Skeletal muscle tissue (tissue), 4 donors: Measurements from ENCODE around the gene HPCAL1. TPM values are rescaled to one million over a fixed set of nuclear protein-coding genes. Genes with fewer than 3 reads are reported as not detected.

Source experiments
- H3K27ac ChIP-seq: one replicate; pipeline ENCODE4 v1.7.0; 2013; ENCODE audit warnings: mild to moderate bottlenecking, low read depth, low read length, inconsistent platforms
- H3K27me3 ChIP-seq, 3 donors: one replicate each; pipeline ENCODE4 v1.7.0; 2013; ENCODE audit warnings: low read length in 3 of 3; ENCODE audit not compliant: control insufficient read depth in 3 of 3, insufficient read depth in 3 of 3
- H3K36me3 ChIP-seq, 3 donors: one replicate each; pipeline ENCODE4 v1.7.0; 2013; ENCODE audit warnings: low read length in 3 of 3; ENCODE audit not compliant: control insufficient read depth in 3 of 3, insufficient read depth in 3 of 3
- H3K4me1 ChIP-seq, 3 donors: one replicate each; pipeline ENCODE4 v1.7.0; 2013; ENCODE audit warnings: low read length in 3 of 3, mild to moderate bottlenecking in 3 of 3; ENCODE audit not compliant: control insufficient read depth in 3 of 3, insufficient read depth in 3 of 3
- H3K4me3 ChIP-seq, 3 donors: one replicate each; pipeline ENCODE4 v1.7.0; 2013; ENCODE audit warnings: low read length in 3 of 3
- H3K9ac ChIP-seq, 3 donors: one replicate each; pipeline ENCODE4 v1.7.0; 2013; ENCODE audit warnings: low read length in 3 of 3, mild to moderate bottlenecking in 3 of 3, moderate library complexity in 2 of 3, low read depth in 1 of 3
- H3K9me3 ChIP-seq, 3 donors: one replicate each; pipeline ENCODE4 v1.7.0; 2013; ENCODE audit warnings: low read length in 3 of 3; ENCODE audit not compliant: control insufficient read depth in 3 of 3
- total RNA-seq: library from RNA; depleted of rRNA; stranded (reverse); fragments of >200 nt; gene quantifications from one replicate; pipeline ENCODE4 v1.2.3, GENCODE V29; 2014
- donor health status: Osteomylitis.

The HPCAL1 gene
- total RNA-seq, 1 donor from 2014 or later: 15.1 TPM

- Histone ChIP-seq H3K4me3 (peak overlapping the region in 1 of 3 donors; percentile 27), H3K4me1 (peaks cover 24 to 35% (median 33%) of the 10 kb centered on the region in 3 donors), H3K9ac (peak overlapping the region in 1 of 3 donors; percentile 14), H3K9me3 (peaks cover 0 to 5% (median 1%) of the 10 kb centered on the region in 3 donors), H3K27ac (no peak overlapping the region), H3K36me3 (peaks cover 0 to 3% (median 3%) of the 10 kb centered on the region in 3 donors), H3K27me3 (no peaks in the 10 kb centered on the region)
These were observed 29.1 kb downstream of the HPCAL1 start for GRCh38 chr2:10331702-10332401.

- H3K4me3 ChIP-seq: no peak overlapping the region
- H3K4me1 ChIP-seq: peaks cover 21 to 32% (median 30%) of the 10 kb centered on the region in 3 donors
- H3K36me3 ChIP-seq: peaks cover 0 to 3% (median 3%) of the 10 kb centered on the region in 3 donors
- no peak overlapping the region for H3K27ac ChIP-seq
- H3K27me3 ChIP-seq: no peaks in the 10 kb centered on the region
- peaks cover 0 to 5% (median 1%) of the 10 kb centered on the region in 3 donors for H3K9me3 ChIP-seq
- no peak overlapping the region for H3K9ac ChIP-seq
These were observed 29.9 kb downstream of the HPCAL1 start for GRCh38 chr2:10332402-10333246.

DNA sequence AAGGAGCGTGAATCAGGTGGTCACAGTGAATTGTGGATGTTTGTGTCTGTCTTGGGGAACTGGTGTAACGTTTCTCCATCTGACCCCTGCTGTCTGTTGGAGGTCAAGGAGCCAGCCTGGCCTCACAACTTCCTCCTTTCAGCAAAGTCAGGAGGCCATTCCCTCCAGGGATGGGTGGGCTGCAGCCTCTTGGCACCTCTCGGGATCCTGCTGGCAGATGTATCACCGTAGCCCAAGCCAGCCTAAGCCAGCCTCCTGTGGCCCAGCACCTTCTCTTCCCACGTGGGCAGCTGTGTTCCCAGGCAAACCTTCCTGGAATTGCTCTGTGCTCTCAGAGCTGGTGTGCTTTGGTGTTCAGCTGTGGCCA is 30.5 kb downstream of the HPCAL1 start:
- Histone ChIP-seq H3K4me3 (no peak overlapping the region), H3K36me3 (peaks cover 0 to 3% (median 3%) of the 10 kb centered on the region in 3 donors), H3K4me1 (peaks cover 21 to 30% (median 28%) of the 10 kb centered on the region in 3 donors), H3K9me3 (peaks cover 0 to 5% (median 1%) of the 10 kb centered on the region in 3 donors), H3K27ac (no peak overlapping the region), H3K27me3 (no peaks in the 10 kb centered on the region), H3K9ac (no peak overlapping the region)

- H3K36me3 ChIP-seq: peaks cover 0 to 3% (median 3%) of the 10 kb centered on the region in 3 donors
- no peak overlapping the region for H3K9ac ChIP-seq
- peaks cover 21 to 30% (median 27%) of the 10 kb centered on the region in 3 donors for H3K4me1 ChIP-seq
- peaks cover 0 to 5% (median 1%) of the 10 kb centered on the region in 3 donors for H3K9me3 ChIP-seq
- no peak overlapping the region for H3K4me3 ChIP-seq
- H3K27ac ChIP-seq: no peak overlapping the region
- H3K27me3 ChIP-seq: no peaks in the 10 kb centered on the region
These were observed 31.3 kb downstream of the HPCAL1 start for GRCh38 chr2:10333966-10334365.

DNA sequence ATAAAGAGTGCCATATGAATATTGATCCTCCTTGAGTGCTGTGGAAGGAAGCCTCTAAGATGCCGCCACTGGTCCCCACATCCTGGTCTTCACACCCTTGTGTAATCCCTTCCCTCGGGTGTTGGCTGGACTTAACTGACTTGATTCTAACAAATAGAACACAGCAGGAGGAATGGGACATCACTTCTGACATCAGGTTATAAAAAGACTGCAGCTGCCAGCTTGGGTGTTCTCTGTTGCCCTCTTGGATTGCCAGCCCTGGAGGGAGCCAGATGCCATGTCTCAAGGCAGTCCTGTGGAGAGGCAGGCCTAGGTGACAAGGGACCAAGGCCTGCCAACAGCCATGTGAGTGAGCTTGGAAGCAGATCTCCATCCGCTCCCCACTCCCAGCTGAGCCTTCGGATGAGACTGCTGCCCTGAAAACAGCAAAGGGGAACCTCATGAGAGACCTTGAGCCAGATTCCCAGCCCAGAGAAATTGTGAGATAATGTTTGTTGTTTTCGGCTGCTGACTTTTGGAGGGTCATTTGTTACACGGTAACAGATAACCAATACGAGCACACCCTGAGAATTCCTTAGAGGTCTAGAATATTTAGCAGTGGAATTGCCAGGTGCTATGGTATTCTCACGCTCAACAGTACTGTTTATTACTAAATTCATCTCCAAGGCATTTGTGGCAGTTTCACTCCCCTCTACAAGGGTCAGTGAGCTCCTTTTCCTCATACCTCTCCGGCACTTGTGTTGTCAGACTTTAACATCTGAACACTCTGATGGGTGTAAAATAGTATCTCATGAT is 32.5 kb downstream of the HPCAL1 start:
- no peak overlapping the region for H3K27ac ChIP-seq
- H3K4me1 ChIP-seq: peaks cover 17 to 22% (median 19%) of the 10 kb centered on the region in 3 donors
- H3K36me3 ChIP-seq: peaks cover 0 to 3% (median 3%) of the 10 kb centered on the region in 3 donors
- H3K9me3 ChIP-seq: peaks cover 0 to 5% (median 1%) of the 10 kb centered on the region in 3 donors
- H3K27me3 ChIP-seq: no peaks in the 10 kb centered on the region
- H3K9ac ChIP-seq: no peak overlapping the region
- no peak overlapping the region for H3K4me3 ChIP-seq

DNA sequence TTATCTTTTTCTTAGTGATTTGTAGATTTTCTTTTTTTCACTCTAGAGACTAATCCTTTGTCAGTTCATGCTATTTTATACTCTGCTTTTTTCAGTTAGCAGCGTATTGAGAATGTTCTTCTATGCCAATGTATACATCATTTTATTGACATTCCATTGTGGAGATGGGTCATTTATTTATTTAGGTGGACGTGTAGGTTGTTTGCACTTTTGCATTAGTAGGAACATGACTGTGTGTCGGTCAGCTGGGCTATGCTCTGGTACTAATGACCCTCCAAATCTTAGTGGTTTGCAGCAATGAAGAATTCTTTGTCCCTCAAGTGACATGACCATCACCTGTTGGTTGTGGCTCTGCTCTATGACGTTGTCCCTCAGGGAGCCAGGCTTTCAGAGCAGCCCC is 33.6 kb downstream of the HPCAL1 start:
- no peaks in the 10 kb centered on the region for H3K27me3 ChIP-seq
- H3K9ac ChIP-seq: no peak overlapping the region

DNA sequence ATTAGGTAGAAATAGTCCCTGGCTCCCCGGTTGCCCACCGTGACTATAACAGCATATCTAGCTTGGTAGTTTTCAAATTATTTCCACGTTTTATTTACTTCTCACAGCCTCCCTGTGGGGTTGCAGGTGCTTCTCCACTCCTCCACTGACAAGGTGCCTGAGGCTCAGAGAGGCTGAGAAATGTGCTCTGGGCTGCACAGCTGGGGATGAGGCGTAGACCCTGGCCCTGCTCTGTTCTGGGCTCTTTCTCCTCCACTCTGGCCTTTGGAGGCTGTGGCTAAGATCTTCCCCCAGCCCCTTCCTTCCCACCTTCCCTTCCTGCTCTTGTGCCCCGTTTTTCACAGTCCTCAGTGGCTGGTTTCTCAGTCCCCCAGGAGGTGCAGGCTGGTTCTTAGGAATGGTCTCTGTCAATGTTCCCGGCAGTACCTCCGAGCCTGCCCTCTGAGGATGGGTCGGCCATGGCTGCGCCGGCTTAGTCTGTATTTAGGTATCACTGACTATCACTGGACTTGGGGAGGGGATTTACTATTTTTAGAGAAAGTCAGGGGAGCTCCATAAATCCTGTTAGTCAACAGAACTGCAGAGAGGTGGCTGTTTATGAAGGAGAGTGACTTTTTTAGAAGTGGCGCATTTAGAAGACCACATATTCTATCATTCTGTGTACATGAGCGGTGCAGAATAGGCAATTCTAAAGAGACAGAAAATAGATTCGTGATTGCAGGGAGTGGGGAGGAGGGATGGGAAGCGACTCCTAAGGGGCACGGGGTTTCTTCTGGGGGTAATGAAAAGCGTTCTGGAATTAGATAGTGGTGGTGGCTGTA is 35.0 kb downstream of the HPCAL1 start:
- Histone ChIP-seq H3K9ac (no peak overlapping the region), H3K27me3 (no peaks in the 10 kb centered on the region), H3K9me3 (peaks cover 0 to 5% (median 1%) of the 10 kb centered on the region in 3 donors), H3K27ac (no peak overlapping the region), H3K36me3 (peaks cover 0 to 3% (median 3%) of the 10 kb centered on the region in 3 donors), H3K4me3 (no peak overlapping the region), H3K4me1 (peaks cover under 1 to 1% (median under 1%) of the 10 kb centered on the region in 3 donors)

More for the DNA sequence above, 33.6 kb downstream of the HPCAL1 start:
- Histone ChIP-seq H3K36me3 (peaks cover 0 to 3% (median 3%) of the 10 kb centered on the region in 3 donors), H3K4me3 (no peak overlapping the region), H3K9me3 (peaks cover 0 to 5% (median 1%) of the 10 kb centered on the region in 3 donors), H3K4me1 (peaks cover 8 to 12% (median 10%) of the 10 kb centered on the region in 3 donors), H3K27ac (no peak overlapping the region)

- Histone ChIP-seq H3K36me3 (peaks cover 0 to 3% (median 3%) of the 10 kb centered on the region in 3 donors), H3K9me3 (peaks cover 0 to 5% (median 1%) of the 10 kb centered on the region in 3 donors), H3K27me3 (no peaks in the 10 kb centered on the region), H3K9ac (no peak overlapping the region), H3K27ac (no peak overlapping the region), H3K4me3 (no peak overlapping the region), H3K4me1 (peaks cover 0 to 4% (median 0%) of the 10 kb centered on the region in 3 donors)
These were observed 35.8 kb downstream of the HPCAL1 start for GRCh38 chr2:10338270-10339188.
